PC-3 (cell line): ENCODE measurements around the gene GP5. TPM values are rescaled to one million over a fixed set of nuclear protein-coding genes. Genes with fewer than 3 reads are reported as not detected.

Experiments
- ATAC-seq: fragments of 200-7000 bp; cut with Tn5 transposase; 2 replicates; pipeline ENCODE4 v1.9.1; 2020; ENCODE audit warnings: mild to moderate bottlenecking, moderate library complexity
- BruUV-seq: library from RNA; stranded (reverse); fragments of 400-500 nt; replicated peaks from 2 replicates; lab custom pipeline; 2021; lab: Mats Ljungman, UMichigan
- CTCF ChIA-PET: fragments of 300-600 bp; sonication (Branson Sonifier 250); formaldehyde crosslinking; loops from one replicate; lab custom pipeline; 2022; ENCODE audit warnings: antibody characterized with exemption; lab: Charles Lee
- POLR2A ChIA-PET: fragments of 300-600 bp; sonication (Branson Sonifier 250); formaldehyde crosslinking; loops from one replicate; lab custom pipeline; 2022; ENCODE audit warnings: antibody characterized with exemption; ENCODE audit not compliant: unreplicated experiment; lab: Charles Lee
- DNase-seq: peaks from one replicate; pipeline ENCODE4 v3.0.0-alpha.2; 2015
- H2AFZ ChIP-seq: fragments of 300-600 bp; sonication (generic); 2 replicates; pipeline ENCODE4 v1.6.0; 2016; ENCODE audit warnings: antibody characterized with exemption, low read length
- H3F3A ChIP-seq: fragments of 300-600 bp; sonication (generic); one replicate; pipeline ENCODE4 v1.6.0; 2017; ENCODE audit warnings: antibody characterized with exemption, low read length, control low read depth, mild to moderate bottlenecking; ENCODE audit not compliant: unreplicated experiment
- H3K27ac ChIP-seq: fragments of 300-600 bp; sonication (generic); 2 replicates; pipeline ENCODE4 v1.5.1; 2016; ENCODE audit warnings: mild to moderate bottlenecking, low read length
- H3K27me3 ChIP-seq: fragments of 300-600 bp; sonication (generic); 2 replicates; pipeline ENCODE4 v1.6.1; 2016; ENCODE audit warnings: low read length, mixed read lengths
- H3K36me3 ChIP-seq: fragments of 300-600 bp; sonication (generic); 2 replicates; pipeline ENCODE4 v1.6.1; 2016; ENCODE audit warnings: low read depth, mixed run types, low read length, mixed read lengths
- H3K4me1 ChIP-seq: fragments of 300-600 bp; sonication (generic); 2 replicates; pipeline ENCODE4 v1.5.1; 2016; ENCODE audit warnings: low read length; ENCODE audit not compliant: insufficient read depth
- H3K4me2 ChIP-seq: fragments of 300-600 bp; sonication (generic); 2 replicates; pipeline ENCODE4 v1.6.0; 2016; ENCODE audit warnings: low read length
- H3K4me3 ChIP-seq: fragments of 300-600 bp; sonication (generic); 2 replicates; pipeline ENCODE4 v1.5.1; 2016; ENCODE audit warnings: mild to moderate bottlenecking, low read length, mixed read lengths
- H3K79me2 ChIP-seq: fragments of 300-600 bp; sonication (generic); 2 replicates; pipeline ENCODE4 v1.6.1; 2017; ENCODE audit warnings: low read length, mixed read lengths
- H3K9ac ChIP-seq: fragments of 300-600 bp; sonication (generic); 2 replicates; pipeline ENCODE4 v1.6.0; 2016; ENCODE audit warnings: mild to moderate bottlenecking, low read length
- H3K9me2 ChIP-seq: fragments of 300-600 bp; sonication (generic); replicated peaks from 2 replicates; pipeline ENCODE4 v1.6.1; 2016; ENCODE audit warnings: mixed run types, low read length, mixed read lengths
- H3K9me3 ChIP-seq: fragments of 300-600 bp; sonication (generic); 2 replicates; pipeline ENCODE4 v1.6.1; 2016; ENCODE audit warnings: low read length, mixed read lengths
- H4K20me1 ChIP-seq: fragments of 300-600 bp; sonication (generic); 2 replicates; pipeline ENCODE4 v1.6.1; 2016; ENCODE audit warnings: low read length, mixed read lengths
- EZH2 ChIP-seq: fragments of 300-600 bp; sonication (generic); IDR thresholded peaks from one replicate; pipeline ENCODE4 v1.6.1; 2017; ENCODE audit warnings: antibody characterized with exemption, mild to moderate bottlenecking, low read length; ENCODE audit not compliant: unreplicated experiment
- EZH2phosphoT487 ChIP-seq: fragments of 300-600 bp; sonication (generic); IDR thresholded peaks from 2 replicates; pipeline ENCODE4 v1.6.1; 2018; ENCODE audit warnings: mild to moderate bottlenecking, antibody characterized with exemption, low read length, borderline replicate concordance
- intact Hi-C: fragments of 100-400 bp; cut with micrococcal nuclease; formaldehyde crosslinking; loops from 2 replicates; pipeline ENCODE4 v1.9.0; 2023
- total RNA-seq: library from RNA; depleted of rRNA; stranded (reverse); fragments of >200 nt; gene quantifications from 2 replicates; pipeline ENCODE4 v1.2.3, GENCODE V29; 2014
- TF ChIP-seq, protein P1 (sequence below): fragments of 300-600 bp; sonication (generic); conservative IDR thresholded peaks from 2 replicates; pipeline ENCODE4 v1.5.1; 2017; ENCODE audit warnings: antibody characterized with exemption, low read depth, mild to moderate bottlenecking, low read length

The GP5 gene
- total RNA-seq, 1 experiment from 2014 or later, result not detected

DNA sequence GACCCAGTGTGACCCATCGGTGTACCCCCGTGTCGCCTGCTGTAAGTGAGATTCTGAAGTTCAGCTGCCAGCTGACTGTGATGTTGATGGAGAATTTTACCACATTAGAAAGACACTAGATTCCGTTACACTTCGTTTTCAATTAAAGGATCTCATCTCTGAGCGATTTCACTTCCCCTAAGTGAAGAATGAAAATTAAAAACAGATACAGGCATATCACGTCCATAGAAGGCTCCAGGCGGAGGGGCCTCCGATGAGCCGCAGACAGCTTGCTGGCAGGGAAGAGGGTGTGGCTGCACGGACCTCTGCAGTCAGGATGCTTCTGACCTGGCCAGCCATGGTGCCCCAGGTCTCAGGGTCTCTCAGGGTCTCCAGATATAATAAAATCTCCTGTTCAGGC lies 41.4 kb downstream of the GP5 start:
- no peak overlapping the region for H3K9ac ChIP-seq
- H3K27ac ChIP-seq, result no peak overlapping the region
- no peak overlapping the region for H3K4me2 ChIP-seq
- DNase-seq, result no peak
- no peaks in the 10 kb centered on the region for H3K9me3 ChIP-seq
- BruUV-seq, result no TSS peak
- TF ChIP-seq EZH2phosphoT487 (no peak), EZH2 (no peak)
- TF ChIP-seq, protein P1, sequence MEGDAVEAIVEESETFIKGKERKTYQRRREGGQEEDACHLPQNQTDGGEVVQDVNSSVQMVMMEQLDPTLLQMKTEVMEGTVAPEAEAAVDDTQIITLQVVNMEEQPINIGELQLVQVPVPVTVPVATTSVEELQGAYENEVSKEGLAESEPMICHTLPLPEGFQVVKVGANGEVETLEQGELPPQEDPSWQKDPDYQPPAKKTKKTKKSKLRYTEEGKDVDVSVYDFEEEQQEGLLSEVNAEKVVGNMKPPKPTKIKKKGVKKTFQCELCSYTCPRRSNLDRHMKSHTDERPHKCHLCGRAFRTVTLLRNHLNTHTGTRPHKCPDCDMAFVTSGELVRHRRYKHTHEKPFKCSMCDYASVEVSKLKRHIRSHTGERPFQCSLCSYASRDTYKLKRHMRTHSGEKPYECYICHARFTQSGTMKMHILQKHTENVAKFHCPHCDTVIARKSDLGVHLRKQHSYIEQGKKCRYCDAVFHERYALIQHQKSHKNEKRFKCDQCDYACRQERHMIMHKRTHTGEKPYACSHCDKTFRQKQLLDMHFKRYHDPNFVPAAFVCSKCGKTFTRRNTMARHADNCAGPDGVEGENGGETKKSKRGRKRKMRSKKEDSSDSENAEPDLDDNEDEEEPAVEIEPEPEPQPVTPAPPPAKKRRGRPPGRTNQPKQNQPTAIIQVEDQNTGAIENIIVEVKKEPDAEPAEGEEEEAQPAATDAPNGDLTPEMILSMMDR, result no peak
- intact Hi-C loops, result no loop called here
- ATAC-seq, result no peak
- H3K4me3 ChIP-seq, result no peak overlapping the region
- H3K9me2 ChIP-seq, result no peaks in the 10 kb centered on the region
- ChIA-PET CTCF (no interaction called here), POLR2A (interaction anchor here (0.6 kb wide), 1 partner anchor 1557 kb away, joined by 4 read pairs; no protein-coding TSS in a partner anchor)
- H2AFZ ChIP-seq, result no peak overlapping the region
- no peaks in the 10 kb centered on the region for H3F3A ChIP-seq
- no peaks in the 10 kb centered on the region for H3K4me1 ChIP-seq
- no peaks in the 10 kb centered on the region for H4K20me1 ChIP-seq
- no peaks in the 10 kb centered on the region for H3K79me2 ChIP-seq
- H3K36me3 ChIP-seq, result no peaks in the 10 kb centered on the region
- peaks cover 19% of the 10 kb centered on the region for H3K27me3 ChIP-seq

GRCh38 chr3:194355379-194355778 lies 43.7 kb downstream of the GP5 start:
- Histone ChIP-seq H3K9me2 (no peaks in the 10 kb centered on the region), H2AFZ (no peak overlapping the region), H3K4me2 (no peak overlapping the region), H3K4me1 (no peaks in the 10 kb centered on the region), H3K9ac (no peak overlapping the region), H3K4me3 (no peak overlapping the region), H3K36me3 (no peaks in the 10 kb centered on the region), H3K9me3 (no peaks in the 10 kb centered on the region), H3K27me3 (peaks cover 19% of the 10 kb centered on the region), H4K20me1 (no peaks in the 10 kb centered on the region), H3F3A (no peaks in the 10 kb centered on the region), H3K79me2 (no peaks in the 10 kb centered on the region), H3K27ac (no peak overlapping the region)
- DNase-seq (no peak), ATAC-seq (no peak)
- TF ChIP-seq EZH2phosphoT487 (no peak), EZH2 (no peak)
- TF ChIP-seq, protein P1, result no peak
- ChIA-PET CTCF (no interaction called here), POLR2A (no interaction called here)
- intact Hi-C loops, result no loop called here
- no TSS peak for BruUV-seq

DNA sequence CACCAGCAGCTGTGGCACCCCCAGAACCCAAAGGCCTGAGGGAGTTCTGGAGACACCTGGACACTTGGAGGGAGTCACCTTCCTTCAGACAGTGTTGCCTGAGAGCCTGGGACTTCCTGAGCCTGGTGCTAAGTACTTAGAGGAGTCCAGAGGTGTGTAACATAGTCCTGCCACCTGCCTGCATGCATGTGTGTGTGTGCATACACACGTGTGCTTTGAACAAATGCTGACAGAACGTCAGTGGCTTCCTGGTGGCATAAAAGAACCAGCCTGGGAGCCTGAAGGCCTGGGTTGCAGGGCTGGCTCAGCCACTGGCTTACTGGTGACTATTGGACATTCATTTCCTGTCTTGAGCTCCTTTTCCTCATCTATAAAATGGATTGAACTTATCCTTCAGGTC lies 44.8 kb downstream of the GP5 start:
- TF ChIP-seq EZH2phosphoT487 (no peak), EZH2 (no peak)
- TF ChIP-seq, protein P1, result no peak
- Histone ChIP-seq H3K79me2 (no peaks in the 10 kb centered on the region), H3K4me2 (no peak overlapping the region), H4K20me1 (no peaks in the 10 kb centered on the region), H3K9me2 (no peaks in the 10 kb centered on the region), H3K27me3 (peaks cover 16% of the 10 kb centered on the region), H3K27ac (no peak overlapping the region), H3K4me1 (no peaks in the 10 kb centered on the region), H3K36me3 (no peaks in the 10 kb centered on the region), H3K4me3 (no peak overlapping the region), H3K9me3 (no peaks in the 10 kb centered on the region), H3K9ac (no peak overlapping the region), H3F3A (no peaks in the 10 kb centered on the region), H2AFZ (no peak overlapping the region)
- no TSS peak for BruUV-seq
- DNase-seq (no peak), ATAC-seq (no peak)
- intact Hi-C loops, result no loop called here
- ChIA-PET POLR2A (no interaction called here), CTCF (no interaction called here)
